HG03095 (cell line): ENCODE data around the gene CHSY3.

Experiments used
- ATAC-seq: cut with Tn5 transposase; IDR thresholded peaks from one replicate; pipeline ENCODE4 v1.9.1; 2021; ENCODE audit warnings: moderate library complexity; ENCODE audit not compliant: unreplicated experiment

CHSY3 gene

GRCh38 chr5:129945028-129945427, 40.8 kb downstream of the CHSY3 start:
- ATAC-seq, result no peak

DNA sequence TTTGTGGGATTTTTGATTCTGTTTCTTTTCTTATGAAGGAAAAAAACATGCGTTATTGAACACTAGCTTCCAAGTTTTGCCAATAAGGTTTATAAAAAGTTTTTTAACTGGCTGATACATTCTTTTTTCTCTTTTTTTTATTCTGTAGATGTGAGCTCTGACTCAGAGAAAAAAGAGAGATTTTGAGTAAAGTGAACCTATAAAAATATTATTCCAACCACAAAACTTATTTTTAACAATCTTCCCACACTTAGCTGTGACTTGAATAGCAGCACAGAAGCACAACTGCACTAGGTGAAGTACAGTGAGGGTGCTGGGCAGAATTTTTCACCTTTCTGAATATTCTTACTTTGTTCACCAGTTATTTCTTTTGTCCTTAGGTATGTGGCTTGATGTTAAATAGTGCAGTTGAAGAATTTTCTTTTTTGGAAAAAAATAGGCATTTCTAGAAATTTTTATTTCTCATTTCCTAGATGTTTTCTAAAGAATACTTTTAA, 41.6 kb downstream of the CHSY3 start:
- no peak for ATAC-seq

DNA sequence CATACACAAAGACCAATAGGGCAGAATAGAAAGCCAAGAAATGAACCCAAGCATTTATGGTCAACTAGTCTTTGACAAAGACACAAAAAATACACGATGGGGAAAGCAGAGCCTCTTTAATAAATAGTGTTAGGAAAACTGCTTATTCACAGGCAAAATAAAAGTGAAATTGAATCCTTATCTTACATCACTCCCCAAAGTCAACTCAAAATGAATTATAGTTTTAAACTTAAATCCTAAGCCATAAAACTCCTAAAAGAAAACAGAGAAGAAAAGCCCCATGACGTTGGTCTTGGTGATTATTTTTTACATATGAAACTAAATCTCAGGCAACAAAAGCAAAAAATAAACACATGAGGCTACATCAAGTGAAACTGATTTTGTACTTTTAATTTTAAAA, 46.8 kb downstream of the CHSY3 start:
- ATAC-seq, result no peak

DNA sequence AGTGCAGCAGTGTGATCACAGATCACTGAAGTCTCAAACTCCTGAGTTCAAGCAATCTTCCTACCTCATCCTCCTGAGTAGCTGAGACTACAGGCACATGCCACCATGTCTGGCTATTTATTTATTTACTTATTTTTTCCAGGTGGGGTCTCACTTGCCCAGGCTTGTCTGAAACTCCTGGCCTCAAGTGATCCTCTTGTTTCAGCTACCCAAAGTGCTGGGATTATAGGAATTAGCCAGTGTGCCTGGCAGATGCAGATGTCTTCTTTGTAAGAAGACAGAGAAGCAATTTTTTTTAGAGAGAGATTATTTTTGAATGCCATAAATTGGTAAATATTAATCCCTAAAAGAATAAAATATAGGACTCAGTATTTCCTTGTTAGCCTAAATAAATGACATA, 54.3 kb downstream of the CHSY3 start:
- no peak for ATAC-seq

DNA sequence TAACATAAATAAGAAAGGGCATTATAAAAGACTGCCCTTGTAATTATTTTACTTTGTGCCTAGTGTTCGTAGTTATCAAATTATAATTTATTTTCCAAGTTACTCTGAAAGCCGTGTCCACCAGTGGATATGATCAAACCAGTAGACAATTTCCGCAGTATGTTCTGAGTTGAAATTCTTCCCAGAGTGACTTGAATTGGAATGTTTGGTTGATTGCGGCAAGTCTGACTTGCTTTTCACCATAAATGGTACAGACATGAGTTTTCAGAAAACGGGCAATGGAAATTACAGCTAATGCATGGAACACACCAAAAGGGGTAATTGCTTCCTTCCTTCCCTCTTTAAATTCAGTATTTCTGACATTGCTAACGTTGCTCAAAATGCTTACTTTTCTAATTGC, 56.6 kb downstream of the CHSY3 start:
- ATAC-seq, result no peak

DNA sequence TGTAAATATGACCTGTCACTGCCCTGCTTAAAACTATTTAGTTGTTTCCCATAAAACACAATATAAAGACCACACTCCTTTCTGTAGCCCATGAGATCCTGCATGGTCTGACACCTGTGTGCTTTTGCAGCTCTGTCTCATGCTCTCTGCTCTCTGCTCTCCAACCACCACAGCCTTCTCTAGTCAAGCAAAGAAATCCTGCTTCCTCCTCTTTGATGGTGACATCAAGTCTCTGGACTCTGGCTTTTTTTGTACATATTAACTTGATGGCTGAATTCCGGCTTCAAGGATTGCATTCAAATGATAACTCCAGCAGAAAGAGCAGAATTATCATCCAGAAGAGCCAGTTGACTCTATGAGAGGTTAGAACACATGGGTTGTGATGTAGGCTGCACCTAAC, 58.2 kb downstream of the CHSY3 start:
- ATAC-seq, result no peak

- ATAC-seq, result no peak
These were observed 59.1 kb downstream of the CHSY3 start for GRCh38 chr5:129963359-129963758.

DNA sequence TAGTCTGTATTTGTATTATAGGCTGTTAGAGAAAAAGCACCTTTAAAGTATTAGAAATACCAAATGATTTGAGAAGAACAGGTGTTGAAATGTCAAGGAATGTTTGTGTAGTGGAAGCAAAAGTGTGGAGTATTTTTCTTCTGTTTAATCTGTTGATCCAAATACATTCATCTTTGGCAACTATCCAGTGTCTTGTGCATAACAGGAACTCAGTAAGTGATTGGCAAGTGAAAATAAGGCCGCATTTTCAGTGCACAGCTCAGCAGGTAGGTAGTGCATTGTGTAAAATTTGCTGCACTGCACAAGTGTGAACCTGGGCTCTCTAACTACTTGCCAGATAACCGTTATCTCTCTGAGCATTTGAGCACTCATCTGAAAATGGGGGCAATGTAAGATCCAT, 61.8 kb downstream of the CHSY3 start:
- ATAC-seq, result no peak

- ATAC-seq, result no peak
These were observed 67.4 kb downstream of the CHSY3 start for GRCh38 chr5:129971714-129972113.

DNA sequence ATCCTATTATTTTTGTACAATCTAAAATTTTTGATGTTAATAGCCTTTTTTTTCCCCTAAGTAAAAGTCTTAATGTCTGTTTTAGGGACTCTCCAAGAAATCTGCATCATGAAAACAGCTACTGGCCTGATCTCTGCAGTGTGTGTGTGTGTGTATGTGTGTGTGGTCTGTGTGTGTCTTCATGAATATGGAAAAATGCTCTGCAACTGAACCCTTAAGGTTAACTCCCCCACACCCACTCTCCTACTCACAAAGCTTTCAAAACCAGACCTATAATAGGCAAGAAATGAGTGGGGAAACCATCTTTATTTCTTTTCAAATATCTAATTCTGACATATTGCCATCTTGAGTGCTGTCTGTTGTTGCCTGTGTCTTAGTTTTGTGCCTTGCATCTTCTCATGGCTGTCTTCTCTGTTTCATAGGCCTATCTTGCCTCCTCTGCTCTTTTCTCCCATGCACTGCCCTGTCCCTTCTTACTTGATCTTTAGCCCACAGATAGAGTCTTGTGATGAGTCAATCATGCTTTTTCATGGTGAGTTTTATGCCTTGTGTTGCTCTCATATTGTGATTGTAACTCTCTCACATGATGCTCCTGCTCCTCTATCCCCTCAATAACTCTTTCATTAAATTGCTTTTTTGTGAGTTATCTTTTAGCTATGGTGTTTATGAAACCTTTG, 68.3 kb downstream of the CHSY3 start:
- no peak for ATAC-seq

DNA sequence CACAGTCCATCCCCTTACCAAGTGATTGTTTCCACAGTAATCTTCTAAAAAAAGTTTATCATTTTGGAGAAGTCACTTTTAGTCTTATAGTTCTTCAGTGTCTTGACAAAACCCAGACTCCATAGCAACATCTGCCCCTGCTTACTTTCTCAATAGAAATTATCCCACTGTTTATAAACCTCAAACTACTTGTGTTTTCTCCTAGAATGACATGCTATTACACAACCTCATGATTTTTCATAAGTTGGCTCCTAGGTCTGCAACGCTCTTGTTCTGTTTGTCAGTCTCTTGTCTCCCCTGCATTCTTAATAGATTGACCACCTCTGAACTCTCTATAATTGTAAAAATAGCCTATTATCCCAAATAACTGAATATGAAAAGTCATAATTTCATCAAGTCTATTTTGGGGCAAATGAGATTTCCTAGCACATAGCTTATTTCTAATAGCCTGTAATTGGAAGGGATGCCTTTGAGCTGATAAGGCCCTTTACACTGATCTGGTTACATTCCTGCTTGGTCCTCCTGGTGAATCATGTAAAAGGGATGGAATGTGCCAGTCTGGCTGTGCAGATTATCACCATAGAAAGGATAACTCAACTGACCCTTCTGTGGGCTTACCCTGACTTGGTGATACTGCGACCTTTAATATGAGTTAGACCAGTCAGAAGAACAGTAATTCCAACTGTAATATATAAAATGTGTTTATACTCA, 69.6 kb downstream of the CHSY3 start:
- no peak for ATAC-seq

GRCh38 chr5:129977810-129978209, 73.5 kb downstream of the CHSY3 start:
- ATAC-seq, result no peak

DNA sequence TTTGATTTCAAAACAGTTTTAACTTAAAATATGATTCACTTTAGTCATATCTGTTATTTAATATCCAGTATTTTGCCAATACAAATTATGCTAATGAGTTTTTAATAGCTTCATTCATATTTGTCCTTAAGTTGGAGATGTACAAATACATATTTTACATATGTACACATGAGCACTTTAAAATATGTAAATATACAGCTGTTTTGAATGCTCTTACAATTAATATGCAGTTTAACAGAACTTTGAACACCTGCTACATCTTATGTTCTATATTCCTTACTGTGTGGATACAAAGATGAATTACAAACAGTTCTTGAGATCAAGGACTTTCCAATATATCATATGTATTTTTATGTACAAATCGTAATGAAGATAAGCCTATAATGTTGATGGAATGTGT, 74.0 kb downstream of the CHSY3 start:
- ATAC-seq, result no peak

DNA sequence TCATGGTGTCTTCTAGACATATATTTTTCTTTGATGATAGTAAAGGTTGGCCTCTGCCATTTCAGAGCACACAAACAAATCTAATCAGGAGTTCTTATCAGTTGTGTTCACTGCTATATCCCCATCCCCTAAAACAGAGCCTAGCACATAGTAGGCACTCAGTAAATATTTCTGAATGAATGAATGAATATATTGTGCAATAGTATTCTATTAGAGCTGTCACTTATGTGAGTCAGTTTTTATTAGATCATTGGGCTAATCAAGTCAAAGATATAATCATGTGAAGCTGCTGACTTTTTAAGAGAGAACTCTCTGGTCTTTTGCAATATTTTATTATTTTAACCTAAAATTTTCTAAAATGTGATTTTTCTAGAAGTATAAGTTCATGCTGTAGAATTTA, 84.2 kb downstream of the CHSY3 start:
- ATAC-seq, result no peak

GRCh38 chr5:129991780-129992179, 87.5 kb downstream of the CHSY3 start:
- ATAC-seq, result no peak

- no peak for ATAC-seq
These were observed 92.6 kb downstream of the CHSY3 start for GRCh38 chr5:129996896-129997295.

DNA sequence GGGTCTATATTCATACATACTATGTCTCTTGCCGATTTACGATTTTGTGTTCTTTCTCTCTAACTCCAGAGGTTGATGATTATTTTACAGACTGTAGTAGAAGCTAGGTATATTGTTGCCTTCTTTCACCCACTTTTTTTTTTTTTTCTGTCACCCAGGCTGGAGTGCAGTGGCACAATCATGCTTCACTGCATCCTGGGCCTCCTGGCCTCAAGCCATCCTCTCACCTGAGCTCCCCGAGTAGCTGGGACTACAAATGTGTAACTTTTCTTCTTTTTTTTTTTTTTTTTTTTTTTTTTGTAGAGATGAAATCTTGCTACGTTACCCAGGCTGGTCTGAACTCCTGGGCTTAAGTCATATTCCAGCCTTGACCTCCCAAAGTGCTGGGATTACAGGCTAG, 96.2 kb downstream of the CHSY3 start:
- no peak for ATAC-seq

GRCh38 chr5:130002183-130002582, 97.9 kb downstream of the CHSY3 start:
- ATAC-seq, result no peak

GRCh38 chr5:130002876-130003275, 98.6 kb downstream of the CHSY3 start:
- ATAC-seq, result no peak

GRCh38 chr5:130011986-130012385, 107.7 kb downstream of the CHSY3 start:
- no peak for ATAC-seq

DNA sequence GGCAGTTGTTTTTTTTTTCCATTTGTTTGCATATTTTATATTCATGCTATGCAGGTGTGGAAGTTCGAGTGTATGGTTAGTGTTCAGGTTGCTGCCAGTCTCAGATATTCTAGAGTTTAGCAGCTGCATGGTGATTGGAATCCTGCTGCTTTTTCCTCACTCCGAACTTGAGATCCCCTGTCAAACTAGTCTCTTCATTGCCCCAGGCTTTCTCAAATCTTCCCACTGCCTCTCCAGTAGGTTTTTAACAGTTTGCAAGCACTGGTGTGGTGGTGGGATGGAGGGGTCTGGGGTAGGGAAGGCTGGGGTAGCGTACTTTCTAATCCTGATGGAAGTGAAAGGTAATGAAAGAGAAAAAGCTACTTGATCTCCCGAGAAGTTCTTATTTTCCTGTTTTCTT, 112.9 kb downstream of the CHSY3 start:
- no peak for ATAC-seq

GRCh38 chr5:130018641-130019040, 114.4 kb downstream of the CHSY3 start:
- no peak for ATAC-seq

- no peak for ATAC-seq
These were observed 116.7 kb downstream of the CHSY3 start for GRCh38 chr5:130021000-130021399.
